ENCODE measurements around the gene WNT7A.

The WNT7A gene

GRCh38 chr3:13844911-13845310 lies 35.0 kb downstream of the WNT7A start:
- FAIRE-seq, result no peak

- FAIRE-seq, result no peak
These were observed 35.6 kb downstream of the WNT7A start for GRCh38 chr3:13844286-13844685.

- no peak for FAIRE-seq
These were observed 36.5 kb downstream of the WNT7A start for GRCh38 chr3:13843351-13843750.

GRCh38 chr3:13842226-13842625 lies 37.6 kb downstream of the WNT7A start:
- no peak for FAIRE-seq

- FAIRE-seq, result no peak
These were observed 38.0 kb downstream of the WNT7A start for GRCh38 chr3:13841826-13842225.

- no peak for FAIRE-seq
These were observed 38.7 kb downstream of the WNT7A start for GRCh38 chr3:13841141-13841540.

- FAIRE-seq, result no peak
These were observed 39.4 kb downstream of the WNT7A start for GRCh38 chr3:13840456-13840855.

GRCh38 chr3:13839726-13840340 lies 40.0 kb downstream of the WNT7A start:
- no peak for FAIRE-seq

- no peak for FAIRE-seq
These were observed 40.6 kb downstream of the WNT7A start for GRCh38 chr3:13839253-13839652.

- FAIRE-seq, result no peak
These were observed 41.5 kb downstream of the WNT7A start for GRCh38 chr3:13838421-13838820.

GRCh38 chr3:13837751-13838150 lies 42.1 kb downstream of the WNT7A start:
- no peak for FAIRE-seq

GRCh38 chr3:13836658-13837587 lies 42.9 kb downstream of the WNT7A start:
- FAIRE-seq, result no peak

GRCh38 chr3:13835246-13835645 lies 44.6 kb downstream of the WNT7A start:
- FAIRE-seq, result no peak

- FAIRE-seq, result no peak
These were observed 45.4 kb downstream of the WNT7A start for GRCh38 chr3:13834258-13835035.

GRCh38 chr3:13833506-13834257 lies 46.2 kb downstream of the WNT7A start:
- FAIRE-seq, result no peak

GRCh38 chr3:13832130-13832529 lies 47.7 kb downstream of the WNT7A start:
- FAIRE-seq, result no peak

GRCh38 chr3:13831386-13831996 lies 48.4 kb downstream of the WNT7A start:
- no peak for FAIRE-seq

GRCh38 chr3:13829311-13829710 lies 50.6 kb downstream of the WNT7A start:
- no peak for FAIRE-seq

- no peak for FAIRE-seq
These were observed 51.2 kb downstream of the WNT7A start for GRCh38 chr3:13828501-13829265.

GRCh38 chr3:13827699-13828098 lies 52.2 kb downstream of the WNT7A start:
- no peak for FAIRE-seq

- FAIRE-seq, result no peak
These were observed 52.6 kb downstream of the WNT7A start for GRCh38 chr3:13827256-13827655.

- no peak for FAIRE-seq
These were observed 53.2 kb downstream of the WNT7A start for GRCh38 chr3:13826672-13827071.
